Right atrium auricular region (tissue), 2 donors: ENCODE data around the gene BACH2. TPM values are rescaled to one million over a fixed set of nuclear protein-coding genes. Genes with fewer than 3 reads are reported as not detected.

ENCODE experiments used
- DNase-seq: peaks from one replicate; pipeline ENCODE4 v3.0.0-alpha.2; 2019; ENCODE audit warnings: low spot score
- H3K27ac ChIP-seq, 2 donors: fragments of 200-600 bp; sonication (generic); 1 replicate in 1 of 2; 2 replicates in 1 of 2; pipeline ENCODE4 v1.5.1; 2016 to 2019
- H3K27me3 ChIP-seq, 2 donors: fragments of 200-600 bp; sonication (generic); one replicate each; pipeline versions ENCODE4 v1.5.1 to v1.6.0; 2017 to 2019
- H3K36me3 ChIP-seq: fragments of 200-600 bp; sonication (generic); one replicate; pipeline ENCODE4 v1.5.1; 2016
- H3K4me1 ChIP-seq, 2 donors: fragments of 200-600 bp; sonication (generic); one replicate each; pipeline versions ENCODE4 v1.5.1 to v1.6.0; 2017 to 2019
- H3K4me3 ChIP-seq, 2 donors: fragments of 200-600 bp; sonication (generic); 1 replicate in 1 of 2; 2 replicates in 1 of 2; pipeline ENCODE4 v1.5.1; 2017 to 2019; ENCODE audit warnings: mild to moderate bottlenecking in 1 of 2, moderate library complexity in 1 of 2
- H3K9me3 ChIP-seq, 2 donors: fragments of 200-600 bp; sonication (generic); one replicate each; pipeline ENCODE4 v1.5.1; 2019
- CTCF ChIP-seq, 2 donors: fragments of 200-600 bp; sonication (generic); IDR thresholded peaks; one replicate each; pipeline ENCODE4 v1.5.1; 2019; ENCODE audit warnings: antibody characterized with exemption in 2 of 2
- total RNA-seq, 2 donors: library from RNA; depleted of rRNA; stranded (reverse); fragments of >200 nt; gene quantifications; one replicate each; pipeline ENCODE4 v1.1.0, GENCODE V29; 2016

BACH2 gene
- total RNA-seq, 2 donors from 2014 or later: 0.82 to 2.2 TPM

GRCh38 chr6:90183587-90184333, 112.9 kb downstream of the BACH2 start:
- no peak for TF ChIP-seq CTCF (IDR thresholded peaks at IDR 0.05)
- H3K27me3 ChIP-seq: no peaks in the 10 kb centered on the region
- peaks cover 0 to 5% of the 10 kb centered on the region in 2 donors for H3K9me3 ChIP-seq
- no peaks in the 10 kb centered on the region for H3K36me3 ChIP-seq
- H3K4me3 ChIP-seq: no peak overlapping the region
- H3K4me1 ChIP-seq: peaks cover 0 to 43% of the 10 kb centered on the region in 2 donors
- peak overlapping the region in 1 of 2 donors; percentile 36 for H3K27ac ChIP-seq
- DNase-seq: no peak

- Histone ChIP-seq H3K36me3 (no peaks in the 10 kb centered on the region), H3K4me3 (no peak overlapping the region), H3K27ac (no peak overlapping the region), H3K27me3 (no peaks in the 10 kb centered on the region), H3K4me1 (peaks cover 0 to 40% of the 10 kb centered on the region in 2 donors), H3K9me3 (peaks cover 0 to 5% of the 10 kb centered on the region in 2 donors)
- DNase-seq: no peak
- no peak for TF ChIP-seq CTCF (IDR thresholded peaks at IDR 0.05)
Observed at GRCh38 chr6:90180526-90180925, 116.1 kb downstream of the BACH2 start.

GRCh38 chr6:90179190-90180169, 117.2 kb downstream of the BACH2 start:
- peaks cover 0 to 5% of the 10 kb centered on the region in 2 donors for H3K9me3 ChIP-seq
- H3K27me3 ChIP-seq: no peaks in the 10 kb centered on the region
- no peak overlapping the region for H3K4me3 ChIP-seq
- no peak overlapping the region for H3K27ac ChIP-seq
- H3K4me1 ChIP-seq: peaks cover 0 to 32% of the 10 kb centered on the region in 2 donors
- peak in 1 of 2 donors; percentile 55 for TF ChIP-seq CTCF (IDR thresholded peaks at IDR 0.05)
- no peaks in the 10 kb centered on the region for H3K36me3 ChIP-seq
- DNase-seq: no peak

DNA sequence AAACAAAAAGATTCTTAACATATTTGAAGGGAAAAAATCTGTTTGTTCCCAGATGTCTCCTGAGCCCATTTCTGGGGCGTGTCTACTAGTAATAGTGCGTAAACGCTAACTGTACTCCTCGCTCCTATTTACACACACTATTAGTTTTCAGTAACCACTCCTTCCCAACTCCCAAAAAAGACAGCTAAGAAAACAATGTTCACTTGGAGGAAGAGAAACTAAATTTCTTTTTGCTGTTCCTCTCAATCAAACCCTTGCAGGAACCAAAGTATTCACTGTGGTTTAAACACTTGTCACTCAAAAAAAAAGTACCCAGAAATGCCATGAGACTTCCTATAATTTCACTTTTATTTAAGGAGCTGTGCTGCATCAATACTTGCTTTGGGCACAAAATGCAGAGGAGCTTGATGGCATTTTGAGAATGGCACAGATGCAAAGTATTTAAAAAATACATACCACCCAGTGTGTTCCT, 118.2 kb downstream of the BACH2 start:
- H3K9me3 ChIP-seq: peaks cover 0 to 5% of the 10 kb centered on the region in 2 donors
- H3K27me3 ChIP-seq: no peaks in the 10 kb centered on the region
- peaks cover 0 to 22% of the 10 kb centered on the region in 2 donors for H3K4me1 ChIP-seq
- no peak for DNase-seq
- H3K4me3 ChIP-seq: no peak overlapping the region
- H3K27ac ChIP-seq: peak overlapping the region; percentile 10 to 49
- no peak for TF ChIP-seq CTCF (IDR thresholded peaks at IDR 0.05)
- H3K36me3 ChIP-seq: no peaks in the 10 kb centered on the region

GRCh38 chr6:90177544-90178383, 118.9 kb downstream of the BACH2 start:
- H3K4me1 ChIP-seq: peaks cover 0 to 17% of the 10 kb centered on the region in 2 donors
- peaks cover 0 to 5% of the 10 kb centered on the region in 2 donors for H3K9me3 ChIP-seq
- H3K4me3 ChIP-seq: no peak overlapping the region
- DNase-seq: no peak
- H3K36me3 ChIP-seq: no peaks in the 10 kb centered on the region
- H3K27me3 ChIP-seq: no peaks in the 10 kb centered on the region
- TF ChIP-seq CTCF (IDR thresholded peaks at IDR 0.05): no peak
- peak overlapping the region; percentile 10 to 49 for H3K27ac ChIP-seq
